Heart left ventricle (tissue), 16 donors: ENCODE results near the gene PPARG. TPM values are rescaled to one million over a fixed set of nuclear protein-coding genes. Genes with fewer than 3 reads are reported as not detected.

ENCODE experiments used
- ATAC-seq, 4 donors: fragments of 200-7000 bp; cut with Tn5 transposase; one replicate each; pipeline ENCODE4 v1.9.1; 2020 to 2022; ENCODE audit warnings: moderate library complexity in 4 of 4, mild to moderate bottlenecking in 3 of 4, moderate number of reproducible peaks in 1 of 4
- DNase-seq, 5 donors: peaks; one replicate each; pipeline ENCODE4 v3.0.0-alpha.2; 2020
- H3K27ac ChIP-seq, 12 donors: fragments of 200-600 bp; sonication (generic) in 4 of 12; one replicate each; pipeline versions ENCODE4 v1.5.0 to v1.8.0; 2016 to 2022; ENCODE audit warnings: mild to moderate bottlenecking in 2 of 12
- H3K27me3 ChIP-seq, 9 donors: fragments of 200-600 bp; sonication (generic) in 2 of 9; one replicate each; pipeline versions ENCODE4 v1.5.1 to v1.8.0; 2016 to 2022; ENCODE audit warnings: mild to moderate bottlenecking in 3 of 9
- H3K36me3 ChIP-seq, 9 donors: fragments of 200-600 bp; sonication (generic) in 2 of 9; one replicate each; pipeline versions ENCODE4 v1.5.0 to v1.8.0; 2018 to 2022; ENCODE audit warnings: mild to moderate bottlenecking in 2 of 9
- H3K4me1 ChIP-seq, 12 donors: fragments of 200-600 bp; sonication (generic) in 4 of 12; one replicate each; pipeline versions ENCODE4 v1.5.0 to v1.8.0; 2016 to 2022; ENCODE audit warnings: mild to moderate bottlenecking in 3 of 12
- H3K4me3 ChIP-seq, 12 donors: fragments of 200-600 bp; sonication (generic) in 4 of 12; one replicate each; pipeline versions ENCODE4 v1.5.0 to v1.8.0; 2017 to 2022; ENCODE audit warnings: mild to moderate bottlenecking in 9 of 12, moderate library complexity in 4 of 12
- H3K9me3 ChIP-seq, 12 donors: fragments of 200-600 bp; sonication (generic) in 4 of 12; one replicate each; pipeline versions ENCODE4 v1.5.0 to v1.8.0; 2016 to 2022; ENCODE audit warnings: mild to moderate bottlenecking in 1 of 12
- POLR2A ChIP-seq, 2 donors: fragments of 450-650 bp; IDR thresholded peaks; one replicate each; pipeline ENCODE4 v1.6.1; 2017; ENCODE audit warnings: antibody characterized with exemption in 2 of 2, mild to moderate bottlenecking in 2 of 2, moderate library complexity in 2 of 2
- WGBS, 4 donors: extraction: QIAGEN DNeasy Blood & Tissue Kit in 2 of 4; methylation state at CpG; one replicate each; pipeline versions ENCODE4 v1.1.5 to v1.1.7; 2013 to 2018; 5-methylcytosine and 5-hydroxymethylcytosine counted together
- intact Hi-C, 10 donors: fragments of 100-400 bp; cut with DNase I; formaldehyde crosslinking; loops; one replicate each; pipeline versions ENCODE4 v1.11.1 to v1.14.2; 2022
- polyA plus RNA-seq, 2 donors: library from polyadenylated mRNA; stranded (reverse); fragments of 200-250 nt; gene quantifications; one replicate each; pipeline ENCODE4 v1.2.3, GENCODE V29; 2013
- total RNA-seq, 9 donors: library from RNA; depleted of rRNA in 2 of 9; stranded (reverse); fragments of >200 nt in 2 of 9; fragmentation: NEBNext Ultra II Directional in 3 of 9; extraction: Animal tissue kit (Norgen Biotek cat#: 25700) in 3 of 9; gene quantifications; one replicate each; pipeline versions ENCODE4 v1.1.0 to v1.2.4, GENCODE V29; 2016 to 2023
- TF ChIP-seq, protein P1 (sequence below), 12 donors: fragments of 200-600 bp; sonication (generic) in 4 of 12; IDR thresholded peaks; one replicate each; pipeline versions ENCODE4 v1.5.0 to v1.8.0; 2018 to 2022; ENCODE audit warnings: antibody characterized with exemption in 12 of 12, mild to moderate bottlenecking in 5 of 12
- donor health status: ischemic (EF 13 %, LVEDD 7.1; RV severe dilation, severe dysfunction).
- donor health status: healthy with polysubstance abuse.
- donor health status: DM: no; HTN: yes; CAD: no.
- donor health status: DM: no; HTN: no; CAD: no.
- donor health status: ischemic (EF 25% LVEDD 6.9; RV normal size, moderate dysfunction).
- donor health status: ischemic (EF 25% LVEDD 5.7; RV mildly dilated, moderate dysfunction).
- donor health status: healthy.
- donor health status: DM: yes; HTN: yes; CAD: no.
- donor health status: ischemic (EF 35%, LVEDD 5.7; RV mildly dilated, moderate dysfunction).
- donor health status: nonischemic (EF 11% LVEDD 7.7; RV severe dilation, severe dysfunction).
- donor health status: DM: yes; HTN: yes; CAD: no.
- donor health status: PGD.
- donor health status: ischemic (EF 29% LVEDD 5.4; RV normal size, mild dysfunction).
- donor health status: nonischemic (EF 23%, LVEDD 6.1; RV moderate dilation, normal function).

Gene PPARG
- total and polyA plus RNA-seq, 11 donors, result 8.9 to 30.3 (median 20.0) TPM

- WGBS, 4 donors, result 75 to 95% (median 87%) methylated on average over 2 of the region's 2 CpGs
- TF ChIP-seq, protein P1, sequence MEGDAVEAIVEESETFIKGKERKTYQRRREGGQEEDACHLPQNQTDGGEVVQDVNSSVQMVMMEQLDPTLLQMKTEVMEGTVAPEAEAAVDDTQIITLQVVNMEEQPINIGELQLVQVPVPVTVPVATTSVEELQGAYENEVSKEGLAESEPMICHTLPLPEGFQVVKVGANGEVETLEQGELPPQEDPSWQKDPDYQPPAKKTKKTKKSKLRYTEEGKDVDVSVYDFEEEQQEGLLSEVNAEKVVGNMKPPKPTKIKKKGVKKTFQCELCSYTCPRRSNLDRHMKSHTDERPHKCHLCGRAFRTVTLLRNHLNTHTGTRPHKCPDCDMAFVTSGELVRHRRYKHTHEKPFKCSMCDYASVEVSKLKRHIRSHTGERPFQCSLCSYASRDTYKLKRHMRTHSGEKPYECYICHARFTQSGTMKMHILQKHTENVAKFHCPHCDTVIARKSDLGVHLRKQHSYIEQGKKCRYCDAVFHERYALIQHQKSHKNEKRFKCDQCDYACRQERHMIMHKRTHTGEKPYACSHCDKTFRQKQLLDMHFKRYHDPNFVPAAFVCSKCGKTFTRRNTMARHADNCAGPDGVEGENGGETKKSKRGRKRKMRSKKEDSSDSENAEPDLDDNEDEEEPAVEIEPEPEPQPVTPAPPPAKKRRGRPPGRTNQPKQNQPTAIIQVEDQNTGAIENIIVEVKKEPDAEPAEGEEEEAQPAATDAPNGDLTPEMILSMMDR (IDR thresholded peaks at IDR 0.05), result no peak
- no peak for TF ChIP-seq POLR2A (IDR thresholded peaks at IDR 0.05)
- no peaks in the 10 kb centered on the region for H3K9me3 ChIP-seq
- no peaks in the 10 kb centered on the region for H3K27me3 ChIP-seq
- no peak overlapping the region for H3K27ac ChIP-seq
- ATAC-seq, result no peak
- intact Hi-C loops, result no loop called here
- no peaks in the 10 kb centered on the region for H3K36me3 ChIP-seq
- peaks cover 0 to 57% (median 20%) of the 10 kb centered on the region in 12 donors for H3K4me1 ChIP-seq
- no peak for DNase-seq
- H3K4me3 ChIP-seq, result no peak overlapping the region
These were observed 32.1 kb downstream of the PPARG start for GRCh38 chr3:12321015-12321414.

GRCh38 chr3:12323237-12323636 is 34.4 kb downstream of the PPARG start:
- H3K36me3 ChIP-seq, result no peaks in the 10 kb centered on the region
- WGBS, 4 donors, result 58 to 72% (median 65%) methylated on average over 2 of the region's 2 CpGs
- no peaks in the 10 kb centered on the region for H3K27me3 ChIP-seq
- H3K27ac ChIP-seq, result no peak overlapping the region
- TF ChIP-seq POLR2A (IDR thresholded peaks at IDR 0.05), result no peak
- TF ChIP-seq, protein P1 (IDR thresholded peaks at IDR 0.05), result no peak
- peaks cover 0 to 56% (median 14%) of the 10 kb centered on the region in 12 donors for H3K4me1 ChIP-seq
- DNase-seq (no peak), ATAC-seq (no peak)
- intact Hi-C loops, result no loop called here
- H3K4me3 ChIP-seq, result no peak overlapping the region
- no peaks in the 10 kb centered on the region for H3K9me3 ChIP-seq

DNA sequence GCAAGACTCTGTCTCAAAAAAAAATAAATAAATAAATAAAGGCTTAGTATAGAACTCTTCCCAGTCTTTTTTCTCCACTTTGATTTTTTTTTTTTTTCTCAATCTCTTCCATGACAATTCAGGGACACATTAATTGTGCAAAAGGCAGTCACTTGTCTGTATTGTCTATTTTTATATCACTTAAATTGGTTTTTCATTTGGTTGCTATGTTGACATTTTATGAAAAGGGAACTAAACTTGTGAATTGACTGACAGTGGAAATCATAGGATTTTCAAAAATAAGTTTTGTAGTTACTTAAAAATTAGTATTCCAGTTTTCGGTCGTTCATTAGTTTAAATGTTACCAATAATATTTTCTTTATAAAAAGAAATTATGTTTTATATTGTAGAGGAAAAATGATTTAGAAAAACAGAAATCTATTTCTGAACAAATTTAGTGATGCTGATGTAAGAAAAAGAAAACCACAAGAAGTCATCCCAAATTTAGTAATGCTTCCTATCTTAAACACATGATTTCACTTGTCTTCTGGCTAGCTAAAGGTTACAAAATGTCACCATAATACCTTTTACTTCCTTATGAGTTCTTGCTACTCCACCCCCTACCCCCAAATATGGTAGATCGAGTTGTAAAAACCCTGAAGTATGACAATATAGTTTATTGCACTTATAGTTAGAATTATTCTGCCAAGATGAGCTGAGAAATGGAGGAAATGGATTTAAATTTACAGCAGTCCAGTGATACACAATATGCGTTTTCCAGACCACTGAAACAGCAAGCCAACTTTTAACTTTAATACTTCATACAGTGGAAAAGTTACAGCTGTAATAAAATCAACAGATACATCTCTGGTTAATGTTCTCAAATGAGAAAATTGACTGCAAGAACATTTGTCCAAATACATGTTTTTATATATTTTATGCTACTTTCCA is 37.0 kb downstream of the PPARG start:
- Histone ChIP-seq H3K36me3 (no peaks in the 10 kb centered on the region), H3K27ac (peak overlapping the region in 2 of 12 donors; percentile 15 to 17), H3K27me3 (no peaks in the 10 kb centered on the region), H3K4me1 (peaks cover 0 to 47% (median 0%) of the 10 kb centered on the region in 12 donors), H3K9me3 (peaks cover 0 to 3% (median 0%) of the 10 kb centered on the region in 12 donors), H3K4me3 (no peak overlapping the region)
- ATAC-seq (no peak), DNase-seq (no peak)
- WGBS, 4 donors, result 77 to 82% (median 80%) methylated on average over 4 of the region's 4 CpGs
- TF ChIP-seq, protein P1 (IDR thresholded peaks at IDR 0.05), result no peak
- TF ChIP-seq POLR2A (IDR thresholded peaks at IDR 0.05), result no peak
- intact Hi-C loops, result no loop called here

GRCh38 chr3:12327021-12327420 is 38.2 kb downstream of the PPARG start:
- Histone ChIP-seq H3K9me3 (peaks cover 0 to 3% (median 0%) of the 10 kb centered on the region in 12 donors), H3K27me3 (no peaks in the 10 kb centered on the region), H3K27ac (no peak overlapping the region), H3K4me1 (peaks cover 0 to 47% (median 0%) of the 10 kb centered on the region in 12 donors), H3K36me3 (no peaks in the 10 kb centered on the region), H3K4me3 (no peak overlapping the region)
- no peak for DNase-seq
- intact Hi-C loops, result no loop called here
- 85 to 92% (median 88%) methylated on average over 5 of the region's 5 CpGs for WGBS, 4 donors
- TF ChIP-seq, protein P1 (IDR thresholded peaks at IDR 0.05), result no peak
- no peak for TF ChIP-seq POLR2A (IDR thresholded peaks at IDR 0.05)
- no peak for ATAC-seq
